WI38 (cell line): Measurements from ENCODE around the gene PTPN4.

Experiments used
- H3K4me3 ChIP-seq: 2 replicates; pipeline ENCODE4 v1.5.1; 2011; ENCODE audit warnings: low read depth, mild to moderate bottlenecking, control low read depth, low read length
- CTCF ChIP-seq: IDR thresholded peaks from 2 replicates; pipeline ENCODE4 v1.5.1; 2012; ENCODE audit warnings: low read depth, mild to moderate bottlenecking, control low read depth, low read length

Gene PTPN4

GRCh38 chr2:119941388-119941787 lies 181.7 kb downstream of the PTPN4 start:
- TF ChIP-seq CTCF = no peak

GRCh38 chr2:119941981-119942513 lies 182.3 kb downstream of the PTPN4 start:
- no peak for TF ChIP-seq CTCF
- H3K4me3 ChIP-seq = no peak overlapping the region

More at GRCh38 chr2:119941388-119941787, 181.7 kb downstream of the PTPN4 start:
- H3K4me3 ChIP-seq = no peak overlapping the region

GRCh38 chr2:119943058-119943457 lies 183.3 kb downstream of the PTPN4 start:
- no peak overlapping the region for H3K4me3 ChIP-seq
- no peak for TF ChIP-seq CTCF

GRCh38 chr2:119947535-119947934 lies 187.8 kb downstream of the PTPN4 start:
- no peak for TF ChIP-seq CTCF
- no peak overlapping the region for H3K4me3 ChIP-seq

GRCh38 chr2:119950966-119951365 lies 191.2 kb downstream of the PTPN4 start:
- no peak for TF ChIP-seq CTCF
- no peak overlapping the region for H3K4me3 ChIP-seq

- H3K4me3 ChIP-seq = no peak overlapping the region
- TF ChIP-seq CTCF = no peak
Observed at GRCh38 chr2:119958670-119959268, 199.0 kb downstream of the PTPN4 start.

GRCh38 chr2:119960821-119961220 lies 201.1 kb downstream of the PTPN4 start:
- TF ChIP-seq CTCF = no peak
- H3K4me3 ChIP-seq = no peak overlapping the region
